IPS-18a (cell line): ENCODE results near the gene TNNC2.
A peak's percentile ranks its signal among the peaks of the same experiment; 100 is the strongest.

ENCODE experiments used
- H3K27ac ChIP-seq: one replicate; pipeline ENCODE4 v1.5.1; 2013; ENCODE audit warnings: low read length
- H3K27me3 ChIP-seq: one replicate; pipeline ENCODE4 v1.6.1; 2013; ENCODE audit warnings: mild to moderate bottlenecking, low read length; ENCODE audit not compliant: control insufficient read depth, insufficient read depth
- H3K36me3 ChIP-seq: one replicate; pipeline ENCODE4 v1.6.1; 2013; ENCODE audit warnings: low read depth, low read length; ENCODE audit not compliant: control insufficient read depth
- H3K4me1 ChIP-seq: one replicate; pipeline ENCODE4 v1.6.1; 2013; ENCODE audit warnings: low read depth, low read length; ENCODE audit not compliant: control insufficient read depth
- H3K4me3 ChIP-seq: one replicate; pipeline ENCODE4 v1.5.1; 2013; ENCODE audit warnings: low read length
- H3K9ac ChIP-seq: one replicate; pipeline ENCODE4 v1.6.1; 2013; ENCODE audit warnings: mild to moderate bottlenecking, low read length, moderate library complexity
- H3K9me3 ChIP-seq: one replicate; pipeline ENCODE4 v1.6.1; 2013; ENCODE audit warnings: low read depth, low read length; ENCODE audit not compliant: control insufficient read depth

TNNC2 gene

GRCh38 chr20:45845452-45845851 lies 18.3 kb upstream of the TNNC2 start:
- no peaks in the 10 kb centered on the region for H3K27me3 ChIP-seq
- no peak overlapping the region for H3K9ac ChIP-seq
- peaks cover 41% of the 10 kb centered on the region for H3K36me3 ChIP-seq
- no peak overlapping the region for H3K4me3 ChIP-seq
- no peaks in the 10 kb centered on the region for H3K4me1 ChIP-seq
- no peaks in the 10 kb centered on the region for H3K9me3 ChIP-seq
- no peak overlapping the region for H3K27ac ChIP-seq

GRCh38 chr20:45843506-45843905 lies 16.4 kb upstream of the TNNC2 start:
- no peaks in the 10 kb centered on the region for H3K9me3 ChIP-seq
- H3K27me3 ChIP-seq, result no peaks in the 10 kb centered on the region
- peaks cover 41% of the 10 kb centered on the region for H3K36me3 ChIP-seq
- H3K4me3 ChIP-seq, result no peak overlapping the region
- H3K9ac ChIP-seq, result no peak overlapping the region
- H3K4me1 ChIP-seq, result no peaks in the 10 kb centered on the region
- H3K27ac ChIP-seq, result no peak overlapping the region

GRCh38 chr20:45842169-45842812 lies 15.2 kb upstream of the TNNC2 start:
- H3K9me3 ChIP-seq, result no peaks in the 10 kb centered on the region
- H3K9ac ChIP-seq, result no peak overlapping the region
- no peak overlapping the region for H3K4me3 ChIP-seq
- no peaks in the 10 kb centered on the region for H3K4me1 ChIP-seq
- no peak overlapping the region for H3K27ac ChIP-seq
- peaks cover 37% of the 10 kb centered on the region for H3K36me3 ChIP-seq
- H3K27me3 ChIP-seq, result no peaks in the 10 kb centered on the region

GRCh38 chr20:45841407-45842129 lies 14.5 kb upstream of the TNNC2 start:
- H3K4me3 ChIP-seq, result no peak overlapping the region
- no peaks in the 10 kb centered on the region for H3K27me3 ChIP-seq
- H3K36me3 ChIP-seq, result peaks cover 38% of the 10 kb centered on the region
- H3K4me1 ChIP-seq, result no peaks in the 10 kb centered on the region
- H3K9me3 ChIP-seq, result no peaks in the 10 kb centered on the region
- no peak overlapping the region for H3K9ac ChIP-seq
- H3K27ac ChIP-seq, result no peak overlapping the region

GRCh38 chr20:45840700-45841198 lies 13.6 kb upstream of the TNNC2 start:
- Histone ChIP-seq H3K9ac (no peak overlapping the region), H3K27ac (no peak overlapping the region), H3K27me3 (no peaks in the 10 kb centered on the region), H3K4me1 (no peaks in the 10 kb centered on the region), H3K9me3 (no peaks in the 10 kb centered on the region), H3K4me3 (no peak overlapping the region), H3K36me3 (peaks cover 36% of the 10 kb centered on the region)

DNA sequence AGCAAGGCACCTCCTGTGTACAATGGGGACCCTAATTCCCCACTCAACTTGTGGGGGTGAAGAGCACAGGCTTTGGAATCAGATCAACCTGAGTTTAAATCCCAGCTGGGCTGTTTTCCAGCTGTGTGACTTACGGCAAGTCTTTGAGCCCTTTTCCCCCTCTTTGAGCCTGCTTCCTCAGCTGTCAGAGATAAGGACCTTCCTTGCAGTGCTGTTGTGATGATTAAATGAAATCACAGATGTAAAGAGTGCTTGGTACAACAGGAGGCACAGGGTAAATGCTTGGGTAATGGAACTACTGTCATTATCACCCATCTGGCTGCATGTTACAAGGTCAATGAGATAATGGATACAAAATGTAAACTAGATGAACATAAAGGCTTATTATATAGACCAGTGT lies 9.7 kb upstream of the TNNC2 start:
- Histone ChIP-seq H3K36me3 (peaks cover 8% of the 10 kb centered on the region), H3K4me1 (peaks cover 6% of the 10 kb centered on the region), H3K27ac (no peak overlapping the region), H3K9me3 (no peaks in the 10 kb centered on the region), H3K9ac (no peak overlapping the region), H3K4me3 (no peak overlapping the region), H3K27me3 (no peaks in the 10 kb centered on the region)

- Histone ChIP-seq H3K27ac (no peak overlapping the region), H3K36me3 (peaks cover 3% of the 10 kb centered on the region), H3K4me3 (no peak overlapping the region), H3K27me3 (no peaks in the 10 kb centered on the region), H3K9ac (no peak overlapping the region), H3K4me1 (peaks cover 6% of the 10 kb centered on the region), H3K9me3 (no peaks in the 10 kb centered on the region)
These were observed 8.7 kb upstream of the TNNC2 start for GRCh38 chr20:45835825-45836224.

DNA sequence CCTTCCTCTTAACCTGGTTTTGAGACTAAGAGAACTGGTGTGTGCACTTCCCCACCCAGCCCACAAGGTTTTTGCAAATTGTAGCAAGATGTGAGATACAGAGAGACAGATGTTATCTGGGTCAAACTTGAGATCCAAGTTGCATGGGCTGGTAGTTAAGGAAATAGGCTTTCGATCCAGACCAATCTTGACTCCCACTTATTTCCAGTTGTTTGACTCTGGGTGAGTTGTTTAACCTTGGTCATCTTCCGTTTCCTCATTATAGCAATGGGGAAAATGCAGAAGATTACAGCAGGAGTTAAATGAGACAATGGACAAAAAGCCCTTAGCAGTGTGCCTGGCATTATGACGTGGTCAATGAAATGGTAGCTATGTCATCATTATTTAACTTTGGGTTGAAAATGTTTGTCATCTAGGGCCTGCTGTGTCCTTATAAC lies 8.2 kb upstream of the TNNC2 start:
- H3K9ac ChIP-seq, result no peak overlapping the region

GRCh38 chr20:45834797-45835161 lies 7.7 kb upstream of the TNNC2 start:
- peaks cover 6% of the 10 kb centered on the region for H3K4me1 ChIP-seq
- H3K9me3 ChIP-seq, result no peaks in the 10 kb centered on the region
- no peaks in the 10 kb centered on the region for H3K27me3 ChIP-seq
- H3K36me3 ChIP-seq, result peaks cover 3% of the 10 kb centered on the region
- no peak overlapping the region for H3K9ac ChIP-seq
- H3K27ac ChIP-seq, result no peak overlapping the region
- peak overlapping the region; percentile 74 for H3K4me3 ChIP-seq

More for the DNA sequence above, 8.2 kb upstream of the TNNC2 start:
- Histone ChIP-seq H3K9me3 (no peaks in the 10 kb centered on the region), H3K36me3 (peaks cover 3% of the 10 kb centered on the region), H3K27ac (no peak overlapping the region), H3K4me1 (peaks cover 6% of the 10 kb centered on the region), H3K27me3 (no peaks in the 10 kb centered on the region), H3K4me3 (no peak overlapping the region)

GRCh38 chr20:45833883-45834796 lies 7.0 kb upstream of the TNNC2 start:
- peak overlapping the region; percentile 66 for H3K9ac ChIP-seq
- H3K4me1 ChIP-seq, result peaks cover 6% of the 10 kb centered on the region
- H3K9me3 ChIP-seq, result no peaks in the 10 kb centered on the region
- H3K36me3 ChIP-seq, result peaks cover 3% of the 10 kb centered on the region
- H3K27me3 ChIP-seq, result no peaks in the 10 kb centered on the region
- peak overlapping the region; percentile 74 for H3K4me3 ChIP-seq
- no peak overlapping the region for H3K27ac ChIP-seq
